ENCODE data around the gene COG8.
A peak's percentile ranks its signal among the peaks of the same experiment; 100 is the strongest.

COG8 gene

DNA sequence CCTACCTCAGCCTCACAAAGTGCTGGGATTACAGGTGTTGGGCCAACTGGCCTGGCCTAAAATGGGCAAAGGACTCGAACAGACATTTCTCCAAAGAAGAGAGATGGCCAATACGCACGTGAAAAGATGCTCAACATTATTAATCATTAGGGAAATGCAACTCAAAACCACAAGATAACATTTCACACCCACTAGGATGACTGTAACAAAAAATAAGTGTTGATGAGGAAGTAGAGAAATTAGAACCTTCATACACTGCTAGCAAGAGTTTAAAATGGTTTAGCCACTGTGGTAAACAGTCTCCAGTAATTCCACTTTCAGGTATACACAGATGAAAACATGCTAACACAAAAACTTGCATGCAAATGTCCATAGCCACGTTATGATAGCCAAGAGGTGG lies 6.6 kb upstream of the COG8 start:
- DNase-seq: no peak

DNA sequence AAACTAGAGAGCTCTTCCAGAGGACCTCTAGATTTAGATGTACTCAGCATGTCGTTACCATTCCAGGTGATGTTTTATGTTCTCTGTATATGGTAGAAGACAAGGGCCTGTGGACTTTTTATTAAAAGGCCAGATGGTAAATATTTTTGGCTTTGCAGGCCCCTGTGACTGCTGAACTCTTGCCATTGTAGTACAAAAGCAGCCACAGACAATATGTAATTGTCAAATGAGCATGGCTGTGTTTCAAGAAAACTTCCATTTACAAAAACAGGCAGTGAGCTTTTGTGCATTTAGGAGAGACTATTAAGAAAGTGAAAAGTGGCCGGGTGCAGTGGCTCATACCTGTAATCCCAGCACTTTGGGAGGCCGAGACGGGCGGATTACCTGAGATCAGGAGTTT lies 4.8 kb upstream of the COG8 start:
- no peak for DNase-seq

DNA sequence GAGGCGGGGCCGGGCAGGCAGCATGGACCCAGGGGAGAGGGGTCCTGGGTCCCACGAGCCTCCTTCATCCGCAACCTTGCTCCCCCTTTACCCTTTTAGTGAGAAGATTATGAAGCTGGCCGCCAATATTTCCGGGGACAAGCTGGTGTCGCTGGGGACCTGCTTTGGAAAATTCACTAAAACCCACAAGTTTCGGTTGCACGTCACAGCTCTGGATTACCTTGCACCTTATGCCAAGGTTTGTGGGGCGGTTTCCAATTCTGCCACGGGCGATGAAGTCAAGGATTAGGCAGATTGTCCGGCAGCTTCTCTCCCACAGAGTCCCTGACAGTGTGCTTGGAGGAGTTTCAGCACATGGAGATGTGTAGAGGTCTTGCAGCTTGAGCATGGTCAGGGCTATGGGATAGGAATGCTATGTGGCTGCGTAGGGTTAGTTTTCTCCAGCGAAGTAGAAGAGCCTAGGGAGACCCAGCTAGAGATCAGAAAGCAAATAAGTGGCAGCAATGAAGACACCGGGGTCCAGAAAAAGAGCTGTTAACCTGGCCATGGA lies 806 bp upstream of the COG8 start:
- DNase-seq: no peak

DNA sequence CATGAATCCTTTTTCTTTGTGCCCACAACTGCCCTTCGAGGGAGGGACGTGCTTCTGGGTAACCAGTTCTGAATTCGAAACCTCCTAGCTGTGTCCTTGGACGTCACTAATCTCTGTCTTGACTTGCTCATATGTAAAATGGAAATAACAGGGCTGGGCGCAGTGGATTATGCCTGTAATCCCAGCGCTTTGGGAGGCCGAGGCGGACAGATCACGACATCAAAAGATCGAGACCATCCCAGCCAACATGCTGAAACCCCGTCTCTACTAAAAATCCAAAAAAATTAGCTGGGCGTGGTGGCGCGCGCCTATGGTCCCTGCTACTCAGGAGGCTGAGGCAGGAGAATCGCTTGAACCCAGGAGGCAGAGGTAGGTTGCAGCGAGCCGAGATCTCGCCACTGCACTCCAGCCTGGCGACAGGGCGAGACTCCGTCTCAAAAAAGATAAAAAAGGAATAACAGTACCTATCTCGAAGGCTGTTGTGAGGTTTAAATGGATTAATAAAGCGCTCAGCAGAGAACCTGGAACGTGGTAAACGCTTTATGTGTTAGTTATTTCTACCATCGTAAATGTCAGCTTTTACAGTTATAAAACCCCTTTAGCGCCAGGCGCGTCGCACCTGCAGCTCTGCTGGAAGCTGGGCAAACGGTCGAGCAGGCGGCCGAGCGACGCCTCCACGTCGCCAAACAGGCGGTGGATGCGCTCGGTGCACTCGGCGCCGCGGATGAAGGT lies 641 bp downstream of the COG8 start:
- no peak for DNase-seq

DNA sequence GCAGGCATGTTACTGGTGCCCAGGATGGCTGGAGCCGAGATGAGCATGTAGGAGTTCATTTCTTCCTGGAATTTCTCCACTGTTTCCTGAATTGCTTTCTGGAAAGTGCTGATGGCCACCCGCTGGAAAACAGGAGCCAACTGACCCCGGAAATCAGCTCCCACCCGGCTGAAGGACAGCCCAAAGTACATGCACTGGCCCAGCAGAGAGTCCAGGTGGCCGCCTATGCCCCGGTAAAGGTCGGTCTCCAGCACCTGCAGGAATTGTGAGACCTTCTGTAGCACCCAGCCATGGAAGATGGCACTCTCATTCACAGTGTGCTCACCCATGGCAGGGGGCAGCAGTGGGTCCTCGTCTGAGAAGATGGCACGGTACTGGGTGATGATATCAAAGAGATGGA lies 4.7 kb downstream of the COG8 start:
- no peak for DNase-seq

DNA sequence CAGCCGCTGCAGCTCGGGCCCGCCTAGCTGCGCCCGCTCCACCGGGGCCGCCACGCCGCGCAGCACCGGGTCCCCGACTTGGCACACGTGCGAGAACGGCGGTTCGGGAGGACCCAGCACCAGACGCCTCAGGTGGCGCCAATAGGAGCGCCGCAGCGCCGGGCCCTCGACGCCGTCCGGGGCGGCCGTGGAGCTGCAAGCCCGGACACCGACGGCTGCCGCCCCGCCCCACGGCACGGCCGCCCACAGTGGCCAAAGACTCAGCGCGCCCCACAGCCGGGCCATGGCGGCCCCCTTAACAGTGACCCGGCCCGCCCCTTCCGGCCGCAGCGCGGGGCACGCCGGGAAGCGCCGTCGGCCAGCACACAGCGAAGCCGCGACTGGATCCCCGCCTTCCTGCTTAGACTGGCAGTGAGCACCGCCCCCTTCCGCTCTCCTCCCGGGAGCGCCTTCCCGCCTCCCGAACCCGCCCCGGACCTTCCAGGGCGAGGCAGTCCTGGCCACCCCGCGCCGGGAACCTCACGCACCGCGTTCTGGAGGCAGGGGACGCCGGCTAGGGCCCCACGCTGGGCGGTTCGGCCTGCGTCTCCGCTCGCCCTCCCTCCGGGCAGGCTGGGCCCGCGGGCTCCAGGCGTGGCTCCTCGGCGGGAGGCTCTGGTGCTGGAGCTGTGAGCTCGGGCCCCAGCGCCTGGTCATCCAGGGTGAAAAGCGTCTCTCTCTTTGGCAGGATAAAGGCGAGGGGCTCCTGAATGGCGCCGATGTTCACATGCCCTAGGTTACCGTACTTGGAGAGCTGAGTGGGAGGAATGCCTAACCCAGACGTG lies 8.9 kb downstream of the COG8 start, which contains the start of gene PDF:
PDF (minus strand) TSS at position 303 of the 824 bp plus-strand sequence; CDS start at position 285, 18 bp downstream.
- peak; percentile 34 to 73 (median 62) for DNase-seq

DNA sequence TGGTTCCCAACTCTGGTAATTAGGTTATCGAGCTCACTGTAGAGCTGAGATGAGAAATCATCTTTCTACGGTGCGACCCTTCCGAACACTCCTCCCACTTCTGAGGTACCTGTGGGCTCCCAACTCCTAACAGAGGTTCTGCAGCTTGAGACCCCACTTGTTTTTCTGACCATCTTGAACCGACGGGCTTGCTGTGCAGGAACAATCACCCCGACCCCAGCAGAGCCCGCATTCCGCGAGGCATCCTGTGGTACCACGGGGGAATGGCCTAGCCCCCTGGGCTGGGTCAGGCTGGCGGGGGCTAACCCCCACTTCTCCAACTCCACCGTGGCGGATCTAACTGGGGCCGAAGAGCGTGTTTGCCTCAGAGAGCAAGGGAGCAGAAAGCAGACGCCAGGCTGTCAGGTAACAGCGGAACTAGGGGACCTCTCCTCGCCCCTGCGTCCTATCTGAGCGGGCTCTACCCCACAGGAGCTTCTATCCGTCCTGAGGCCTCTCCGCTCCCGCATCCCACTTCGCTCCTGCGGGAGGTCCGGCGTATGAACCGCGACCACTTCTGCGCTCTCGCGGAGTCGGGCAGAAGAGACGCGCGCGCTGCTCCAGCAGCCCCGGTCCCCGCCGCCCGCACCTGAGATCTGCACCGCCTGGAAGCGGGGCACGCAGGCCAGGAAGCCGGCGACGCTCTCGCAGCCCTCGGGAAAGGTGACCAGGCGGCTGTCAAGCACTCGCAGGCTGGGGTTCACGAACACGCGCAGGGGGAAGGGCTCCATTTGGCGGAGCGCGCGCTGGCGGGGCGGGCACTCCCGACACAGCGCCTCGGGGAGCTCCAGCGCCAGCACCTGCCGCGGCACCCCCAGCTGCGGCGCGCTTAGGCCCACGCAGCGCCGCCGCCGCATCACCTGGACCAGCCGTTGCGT lies 9.7 kb downstream of the COG8 start:
- DNase-seq: peak in 1 of 4 experiments; percentile 55

DNA sequence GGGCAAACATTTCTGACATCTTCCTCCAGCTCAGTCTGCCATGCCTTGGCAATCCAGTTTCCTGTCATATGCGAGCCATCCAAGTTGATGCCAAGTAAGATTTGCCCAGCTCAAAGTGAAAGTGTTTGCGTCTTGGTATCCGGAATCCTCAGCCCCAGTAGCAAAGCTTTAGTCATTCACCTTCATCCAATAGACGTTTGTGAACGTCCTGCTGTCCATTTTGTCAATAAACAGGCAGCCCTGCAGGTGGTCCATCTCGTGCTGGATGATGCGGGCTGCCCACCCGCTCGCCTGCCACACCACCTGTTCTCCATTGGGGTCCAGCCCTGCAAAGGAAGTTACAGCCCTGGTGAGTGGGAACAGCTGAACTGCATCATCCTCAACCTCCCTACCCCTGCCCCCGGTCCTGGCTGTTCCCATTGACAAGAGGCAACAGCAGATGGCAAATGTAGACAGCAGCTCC lies 10.5 kb downstream of the COG8 start:
- DNase-seq: no peak

DNA sequence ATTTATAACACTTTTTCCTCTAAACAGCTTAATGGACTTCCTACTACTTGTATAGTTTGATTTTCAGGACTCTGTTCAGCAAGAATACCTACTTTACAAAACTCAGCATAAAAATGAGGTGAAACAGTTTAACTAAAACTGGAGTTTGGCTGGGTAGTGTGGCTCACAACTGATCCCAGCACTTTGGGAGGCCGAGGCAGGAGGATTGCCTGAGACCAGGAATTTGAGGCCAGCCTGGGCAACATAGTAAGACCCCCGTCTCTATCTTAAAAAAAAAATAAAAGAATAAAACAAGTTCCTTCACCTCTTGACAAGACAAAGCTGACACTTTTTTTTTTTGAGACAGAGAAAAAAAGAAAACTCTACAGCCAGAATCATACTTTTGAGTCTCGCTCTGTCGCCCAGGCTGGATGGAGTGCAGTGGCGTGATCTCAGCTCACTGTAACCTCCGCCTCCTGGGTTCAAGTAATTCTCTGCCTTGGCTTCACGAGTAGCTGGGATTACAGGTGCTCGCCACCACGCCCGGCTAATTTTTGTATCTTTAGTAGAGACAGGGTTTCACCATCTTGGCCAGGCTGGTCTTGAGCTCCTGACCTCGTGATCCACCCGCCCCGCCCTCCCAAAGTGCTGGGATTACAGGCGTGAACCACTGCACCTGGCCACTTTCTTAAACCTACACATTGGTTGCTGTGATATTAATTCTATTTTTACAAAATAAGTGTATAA lies 11.6 kb downstream of the COG8 start:
- no peak for DNase-seq

DNA sequence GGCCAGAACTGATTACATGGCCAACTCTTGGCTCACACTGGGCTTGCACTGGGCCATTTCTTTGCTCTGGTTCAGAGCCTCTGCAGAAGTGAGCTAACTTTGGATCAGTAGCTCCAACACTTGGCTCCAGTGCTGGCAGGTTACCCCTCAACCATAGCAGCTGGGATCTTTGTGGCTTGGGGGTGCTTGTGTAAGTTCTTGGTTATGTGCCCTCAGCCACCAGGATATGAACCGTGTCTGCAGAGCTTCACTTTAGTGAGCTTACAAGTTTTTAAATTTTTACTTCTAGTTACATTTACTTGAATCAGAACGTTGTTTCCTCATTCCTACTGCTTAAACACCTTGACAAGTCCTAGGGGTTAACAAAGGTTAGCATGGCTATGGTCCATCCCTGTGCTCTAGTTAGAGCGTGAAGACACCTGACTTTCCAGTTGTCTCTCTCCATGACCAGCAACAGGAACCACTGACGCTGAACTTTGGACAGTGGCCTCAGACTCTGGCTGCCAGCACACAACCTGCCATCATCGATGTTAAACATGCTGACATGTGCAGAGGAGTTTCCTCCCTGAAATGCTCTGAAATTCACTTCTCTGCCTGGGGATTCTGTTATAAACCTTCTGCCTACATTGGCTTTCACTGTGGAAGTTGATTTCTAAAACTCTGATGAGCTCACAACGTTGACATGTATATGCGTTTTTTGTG lies 13.0 kb downstream of the COG8 start:
- no peak for DNase-seq

DNA sequence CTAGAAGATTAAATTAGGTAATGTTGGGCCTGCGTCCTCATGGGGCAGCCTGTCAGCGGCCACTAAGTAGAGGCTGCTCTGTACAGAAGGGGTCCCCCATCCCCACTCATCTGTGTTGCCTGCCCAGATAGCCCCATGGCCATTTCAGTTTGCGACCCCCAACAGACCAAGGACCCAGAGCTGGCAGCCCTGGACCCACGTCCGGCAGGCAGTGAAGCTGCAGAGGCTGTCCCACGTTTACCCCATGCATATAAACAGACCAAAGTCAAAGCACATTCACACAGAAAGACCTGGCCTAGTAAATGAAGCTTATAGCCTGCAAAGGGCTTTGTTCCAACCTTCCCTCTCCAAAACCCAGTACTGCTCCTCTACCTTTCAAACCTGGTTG lies 13.6 kb downstream of the COG8 start:
- DNase-seq: no peak

DNA sequence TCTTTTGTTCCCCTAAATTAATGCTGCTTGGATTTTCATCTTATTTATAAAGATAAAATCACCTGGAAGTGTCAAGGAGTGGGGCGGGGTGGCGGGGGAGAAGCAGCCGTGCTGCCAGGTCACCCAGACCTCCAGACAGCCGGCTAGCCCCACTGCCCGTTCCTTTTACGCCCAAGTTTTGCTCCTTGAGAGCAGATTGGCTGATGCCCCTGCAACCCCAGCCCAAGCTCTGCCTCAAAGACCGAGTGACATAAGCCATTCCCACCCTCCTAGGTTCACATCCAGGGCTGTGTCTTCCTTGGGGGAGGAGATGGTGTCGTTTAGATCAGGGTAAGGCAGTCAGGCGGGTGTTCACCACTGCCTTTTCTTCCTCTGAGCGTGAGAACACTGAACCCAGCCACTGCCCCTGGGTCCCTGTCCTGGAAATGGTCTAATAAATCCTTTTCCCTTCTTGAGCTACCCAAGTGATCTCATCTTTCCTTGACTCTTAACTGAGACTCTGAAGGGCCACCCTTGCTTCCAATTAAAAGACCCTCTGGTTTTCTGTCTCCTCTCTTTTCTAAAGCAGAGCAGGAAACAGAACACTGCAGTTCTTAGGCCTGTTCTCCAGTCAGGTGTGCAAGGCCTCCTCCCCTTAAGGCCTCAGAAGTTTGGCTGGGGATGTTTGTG lies 14.6 kb downstream of the COG8 start:
- DNase-seq: no peak

DNA sequence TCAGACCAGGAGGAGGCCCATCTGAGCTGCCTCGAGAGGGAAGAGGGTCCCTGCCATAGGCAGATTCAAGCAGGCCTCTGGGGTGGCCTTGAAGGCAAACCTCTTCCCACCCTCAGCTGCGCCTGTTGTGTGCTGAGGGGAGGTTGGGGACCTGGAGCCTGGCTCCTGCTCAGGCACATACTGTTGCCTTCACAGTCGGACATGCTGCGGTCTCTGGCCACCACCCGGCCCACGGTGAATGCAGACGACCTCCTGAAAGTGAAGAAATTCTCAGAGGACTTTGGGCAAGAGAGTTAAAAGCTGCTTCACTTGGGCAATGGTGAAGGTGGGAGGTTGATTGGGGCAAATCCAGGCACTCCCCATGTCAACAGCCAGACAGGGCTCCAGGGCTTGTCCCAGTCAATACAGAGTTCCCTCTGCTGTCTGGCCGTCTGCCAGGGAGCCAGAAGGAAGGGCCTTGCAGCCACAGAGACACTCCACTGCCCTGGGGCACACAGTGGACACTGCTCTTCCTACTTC lies 15.3 kb downstream of the COG8 start:
- no peak for DNase-seq

DNA sequence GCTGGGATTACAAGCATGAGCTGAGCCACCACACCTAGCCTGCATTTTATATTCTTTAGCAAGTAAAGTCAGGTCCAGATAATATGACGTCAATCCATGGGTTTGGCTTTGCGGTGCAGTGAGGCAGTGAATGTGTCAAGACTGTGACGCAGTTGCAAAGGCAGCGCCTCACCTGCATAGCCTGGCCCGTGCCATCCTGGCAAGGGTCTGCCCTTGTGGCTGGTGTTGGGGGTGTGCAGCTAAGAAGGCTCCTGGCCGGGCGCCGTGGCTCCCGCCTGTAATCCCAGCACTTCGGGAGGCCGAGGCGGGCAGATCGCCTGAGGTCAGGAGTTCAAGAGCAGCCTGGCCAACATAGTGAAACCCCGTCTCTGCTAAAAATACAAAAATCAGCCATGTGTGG lies 15.9 kb downstream of the COG8 start:
- DNase-seq: no peak

DNA sequence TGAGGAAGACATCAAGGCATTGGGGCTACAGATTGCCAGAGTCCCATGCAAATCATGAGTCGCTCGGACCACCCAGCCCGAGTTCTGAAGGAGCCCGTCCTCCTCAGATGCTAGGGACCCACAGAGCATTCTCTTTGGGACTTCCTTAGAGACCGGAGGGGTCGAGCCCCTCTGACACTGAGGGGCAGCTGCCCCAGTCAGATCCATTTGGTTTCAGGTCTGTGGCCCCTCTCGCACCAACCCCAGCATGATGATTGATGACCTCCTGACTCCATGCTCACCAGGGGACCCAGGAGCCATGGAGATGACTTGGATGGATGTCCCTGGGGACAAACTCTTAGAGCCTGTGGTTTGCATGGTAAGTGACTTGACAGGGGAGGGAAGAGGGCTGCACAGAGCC lies 17.0 kb downstream of the COG8 start:
- DNase-seq: no peak

DNA sequence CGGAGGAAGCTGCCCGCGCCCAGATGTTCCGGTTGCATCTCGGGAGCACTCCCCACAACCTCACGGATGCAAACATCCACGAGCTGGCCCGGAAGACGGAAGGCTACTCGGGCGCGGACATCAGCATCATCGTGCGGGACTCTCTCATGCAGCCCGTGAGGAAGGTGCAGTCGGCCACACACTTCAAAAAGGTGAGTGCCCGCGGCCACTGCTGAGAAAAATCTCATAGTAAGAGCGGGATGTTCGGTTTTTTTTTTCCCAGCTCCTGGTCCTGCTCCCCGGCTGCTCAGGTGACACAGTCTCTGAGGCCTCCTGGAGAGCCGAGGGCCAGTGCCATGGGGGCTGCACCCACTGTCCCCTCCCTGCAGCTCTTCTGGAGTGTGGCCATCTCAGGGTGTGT lies 18.3 kb downstream of the COG8 start:
- DNase-seq: no peak

DNA sequence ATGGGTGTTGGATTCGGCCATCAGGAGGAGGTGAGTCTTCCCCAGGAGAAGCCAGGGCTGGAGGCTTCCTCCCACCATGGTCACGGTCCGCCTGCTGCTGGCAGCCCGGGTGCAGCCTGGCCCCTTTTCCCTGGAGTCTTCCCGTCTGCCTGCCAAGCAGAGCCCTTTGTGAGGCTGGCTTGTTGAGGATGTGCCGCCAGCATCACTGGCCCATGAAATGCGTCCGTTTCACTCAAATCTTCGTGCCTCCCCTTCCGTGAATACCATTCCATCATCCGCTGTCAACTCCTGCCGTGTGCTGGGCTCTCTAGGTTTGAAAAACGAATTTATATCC lies 18.7 kb downstream of the COG8 start:
- no peak for DNase-seq

DNA sequence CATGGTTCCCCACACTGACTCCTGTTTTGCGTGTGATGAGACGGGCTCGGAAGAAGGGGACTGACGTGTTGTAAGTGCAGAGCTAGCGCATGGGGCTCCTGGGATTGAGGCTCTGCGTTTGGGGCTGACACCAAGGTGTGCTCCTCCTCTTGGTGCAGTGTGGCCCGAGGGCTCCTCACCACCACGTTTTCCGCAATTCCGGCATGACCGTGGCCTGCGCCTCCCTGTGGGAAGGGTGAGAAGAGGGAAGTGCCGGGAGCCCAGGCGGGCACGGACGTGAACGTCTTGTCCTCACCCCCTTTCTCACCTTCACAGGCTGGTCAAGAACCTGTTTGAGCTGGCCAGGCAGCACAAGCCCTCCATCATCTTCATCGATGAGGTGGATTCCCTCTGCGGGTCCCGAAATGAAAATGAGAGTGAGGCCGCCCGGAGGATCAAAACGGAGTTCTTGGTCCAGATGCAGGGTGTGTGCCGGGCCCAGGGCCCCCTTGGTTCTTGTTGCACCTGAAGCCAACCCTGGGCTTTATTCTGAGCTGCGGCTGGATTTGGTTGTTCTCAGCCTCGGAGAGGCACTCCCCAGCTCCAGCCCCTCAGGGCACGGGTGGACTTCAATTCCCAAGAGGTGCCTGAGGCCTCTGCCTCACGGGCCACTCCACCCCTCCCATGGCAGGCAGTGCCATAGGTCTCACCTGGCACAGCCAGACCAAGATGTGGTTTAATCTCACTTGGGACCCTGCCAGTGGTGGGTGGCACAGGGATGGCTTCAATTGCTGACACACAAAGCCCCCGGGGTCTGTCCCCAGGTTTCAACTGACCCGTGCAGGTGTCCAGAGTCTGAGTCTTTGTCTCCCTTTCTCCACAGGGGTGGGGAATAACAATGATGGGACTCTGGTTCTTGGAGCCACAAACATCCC lies 19.3 kb downstream of the COG8 start:
- no peak for DNase-seq

DNA sequence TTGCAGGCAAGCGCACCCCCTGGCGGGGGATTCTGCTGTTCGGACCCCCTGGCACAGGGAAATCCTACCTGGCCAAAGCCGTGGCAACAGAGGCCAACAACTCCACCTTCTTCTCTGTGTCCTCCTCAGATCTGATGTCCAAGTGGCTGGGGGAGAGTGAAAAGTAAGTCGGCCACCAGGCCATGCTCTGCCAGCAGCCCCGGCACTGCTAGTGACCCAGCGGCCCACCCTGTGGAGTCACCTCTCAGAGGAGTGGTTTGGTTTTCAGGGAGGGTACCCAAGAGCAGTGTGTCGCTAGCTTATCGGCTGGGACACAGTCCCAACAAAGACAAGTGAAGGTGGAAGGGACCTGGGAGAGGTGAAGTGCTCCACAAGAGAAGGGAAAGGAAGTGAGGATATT lies 20.0 kb downstream of the COG8 start:
- DNase-seq: no peak

DNA sequence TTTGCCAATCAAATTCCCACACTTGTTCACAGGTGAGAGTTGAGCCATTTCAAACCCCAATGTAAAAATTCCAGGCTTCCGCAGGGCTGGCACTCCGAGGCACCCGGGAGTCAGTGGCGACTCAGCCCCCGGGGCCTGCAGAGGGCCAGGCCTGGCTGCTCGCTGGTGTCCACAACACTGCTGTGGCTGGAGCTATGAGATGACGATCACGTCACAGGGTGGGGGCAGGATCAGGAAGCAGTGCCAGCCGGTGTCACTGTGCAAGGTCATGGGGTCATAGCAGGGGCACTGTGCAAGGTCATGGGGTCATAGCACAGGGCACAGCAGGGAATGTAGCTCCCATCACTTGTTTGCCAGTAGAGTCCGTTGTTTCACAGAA lies 20.5 kb downstream of the COG8 start:
- DNase-seq: no peak
